GM19395 (cell line): ENCODE measurements around the gene HILPDA.

Experiments used
- ATAC-seq: cut with Tn5 transposase; IDR thresholded peaks from one replicate; pipeline ENCODE4 v1.9.1; 2021; ENCODE audit warnings: mild to moderate bottlenecking, moderate library complexity; ENCODE audit not compliant: unreplicated experiment

The HILPDA gene

GRCh38 chr7:128455543-128456254 is at the start of gene HILPDA:
Gene HILPDA, plus strand, starts transcription at chr7:128455878. Its CDS starts 1,391 bp downstream, at chr7:128457269.
- ATAC-seq, result peak; percentile 84

GRCh38 chr7:128406314-128407232 is 49.1 kb upstream of the HILPDA start:
- no peak for ATAC-seq

- no peak for ATAC-seq
Observed at GRCh38 chr7:128407233-128407589, 48.5 kb upstream of the HILPDA start.

GRCh38 chr7:128407751-128408708 is 47.6 kb upstream of the HILPDA start:
- ATAC-seq, result no peak

GRCh38 chr7:128408709-128409595 is 46.7 kb upstream of the HILPDA start:
- ATAC-seq, result no peak

- peak; percentile 80 for ATAC-seq
Observed at GRCh38 chr7:128409596-128410450, 45.9 kb upstream of the HILPDA start, which contains the start of gene IMPDH1. Gene IMPDH1, minus strand, starts transcription at chr7:128409982. Its CDS starts 81 bp downstream, at chr7:128409901.

GRCh38 chr7:128410451-128410753 is 45.3 kb upstream of the HILPDA start:
- ATAC-seq, result no peak

GRCh38 chr7:128415217-128415785 is 40.4 kb upstream of the HILPDA start:
- no peak for ATAC-seq

- no peak for ATAC-seq
Observed at GRCh38 chr7:128417071-128417470, 38.6 kb upstream of the HILPDA start.

- ATAC-seq, result no peak
Observed at GRCh38 chr7:128419257-128419656, 36.4 kb upstream of the HILPDA start.

- no peak for ATAC-seq
Observed at GRCh38 chr7:128420773-128421172, 34.9 kb upstream of the HILPDA start.

GRCh38 chr7:128421384-128421783 is 34.3 kb upstream of the HILPDA start:
- ATAC-seq, result no peak

- no peak for ATAC-seq
Observed at GRCh38 chr7:128422037-128422436, 33.6 kb upstream of the HILPDA start.

GRCh38 chr7:128422842-128423241 is 32.8 kb upstream of the HILPDA start:
- ATAC-seq, result no peak

GRCh38 chr7:128424686-128425275 is 30.9 kb upstream of the HILPDA start:
- no peak for ATAC-seq

GRCh38 chr7:128425850-128426249 is 29.8 kb upstream of the HILPDA start:
- no peak for ATAC-seq

GRCh38 chr7:128427289-128427891 is 28.3 kb upstream of the HILPDA start:
- ATAC-seq, result peak; percentile 60

- ATAC-seq, result no peak
Observed at GRCh38 chr7:128430207-128430606, 25.5 kb upstream of the HILPDA start.
